RWPE2 (cell line): ENCODE data around the gene MUSTN1.

ENCODE experiments used
- ATAC-seq: fragments of 200-7000 bp; cut with Tn5 transposase; 3 replicates; pipeline ENCODE4 v1.9.1; 2021; ENCODE audit warnings: low read depth
- DNase-seq: peaks from one replicate; pipeline ENCODE4 v3.0.0-alpha.2; 2020; ENCODE audit warnings: low spot score
- H3K27ac ChIP-seq: fragments of 450-650 bp; 2 replicates; pipeline ENCODE4 v1.5.1; 2017; ENCODE audit warnings: mild to moderate bottlenecking; ENCODE audit not compliant: poor library complexity, severe bottlenecking
- H3K27me3 ChIP-seq: fragments of 250-450 bp; sonication (Bioruptor Pico); 2 replicates; pipeline ENCODE4 v1.5.1; 2021; ENCODE audit warnings: mild to moderate bottlenecking, moderate library complexity; ENCODE audit not compliant: insufficient read depth, poor library complexity, severe bottlenecking
- H3K36me3 ChIP-seq: fragments of 250-450 bp; sonication (Bioruptor Pico); 2 replicates; pipeline ENCODE4 v1.5.1; 2020; ENCODE audit warnings: low read depth, mild to moderate bottlenecking, moderate library complexity
- H3K4me1 ChIP-seq: fragments of 250-450 bp; sonication (Bioruptor Pico); 2 replicates; pipeline ENCODE4 v1.5.1; 2021; ENCODE audit warnings: mild to moderate bottlenecking, moderate library complexity; ENCODE audit not compliant: insufficient read depth, poor library complexity, severe bottlenecking
- H3K4me3 ChIP-seq: fragments of 250-450 bp; sonication (Bioruptor Pico); 2 replicates; pipeline ENCODE4 v1.5.1; 2021; ENCODE audit warnings: mild to moderate bottlenecking, moderate library complexity; ENCODE audit not compliant: severe bottlenecking
- H3K9me3 ChIP-seq: fragments of 250-450 bp; sonication (Bioruptor Pico); 2 replicates; pipeline ENCODE4 v1.5.1; 2021; ENCODE audit warnings: mild to moderate bottlenecking, moderate library complexity; ENCODE audit not compliant: severe bottlenecking
- CTCF ChIP-seq: fragments of 450-650 bp; IDR thresholded peaks from one replicate; pipeline ENCODE4 v1.5.1; 2017; ENCODE audit warnings: mild to moderate bottlenecking, moderate library complexity; ENCODE audit not compliant: poor library complexity, severe bottlenecking

Gene MUSTN1

GRCh38 chr3:52841981-52842340 is 7.1 kb upstream of the MUSTN1 start:
- H3K4me1 ChIP-seq, result no peaks in the 10 kb centered on the region
- ATAC-seq, result no peak
- no peak overlapping the region for H3K27ac ChIP-seq
- no peak for TF ChIP-seq CTCF
- H3K36me3 ChIP-seq, result no peaks in the 10 kb centered on the region
- H3K4me3 ChIP-seq, result no peak overlapping the region
- H3K9me3 ChIP-seq, result no peaks in the 10 kb centered on the region
- no peaks in the 10 kb centered on the region for H3K27me3 ChIP-seq
- DNase-seq, result no peak

- Histone ChIP-seq H3K27ac (no peak overlapping the region), H3K4me1 (no peaks in the 10 kb centered on the region)
Observed at GRCh38 chr3:52841211-52841980, 6.6 kb upstream of the MUSTN1 start.

DNA sequence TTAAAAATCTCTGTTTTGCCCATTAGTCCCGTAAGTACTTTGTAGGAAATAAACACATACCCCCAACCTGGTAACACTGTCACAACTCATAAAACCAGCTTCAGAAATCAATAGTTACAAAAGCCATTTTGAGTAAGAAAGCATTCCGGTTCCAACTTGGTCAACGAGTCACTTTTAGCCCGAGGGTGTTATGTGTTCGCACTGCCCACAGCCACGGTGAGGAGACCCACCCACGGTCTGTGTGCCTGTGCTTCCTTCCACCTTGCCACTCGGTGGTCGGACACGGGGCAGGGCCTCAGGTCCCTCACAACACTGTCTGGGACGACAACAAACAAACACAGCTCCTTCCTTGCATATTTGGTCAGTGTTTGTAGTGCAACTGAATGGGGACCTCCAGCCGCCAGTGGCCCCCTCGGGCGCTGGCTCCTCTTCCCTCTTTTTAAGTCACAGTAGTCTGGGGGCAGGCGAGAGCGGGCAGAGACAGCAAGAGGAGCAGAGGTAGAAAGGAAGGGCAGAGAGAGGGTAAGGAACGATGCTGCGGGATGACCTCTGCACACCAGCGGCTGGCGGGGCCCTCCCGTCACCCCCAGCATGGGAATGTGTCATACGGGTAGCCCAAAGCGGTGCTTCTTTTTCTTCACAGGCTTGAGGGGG is 5.2 kb upstream of the MUSTN1 start:
- no peak for TF ChIP-seq CTCF
- no peak overlapping the region for H3K27ac ChIP-seq
- ATAC-seq (no peak), DNase-seq (no peak)
- H3K4me1 ChIP-seq, result no peaks in the 10 kb centered on the region
- no peaks in the 10 kb centered on the region for H3K27me3 ChIP-seq
- no peaks in the 10 kb centered on the region for H3K36me3 ChIP-seq
- no peak overlapping the region for H3K4me3 ChIP-seq
- H3K9me3 ChIP-seq, result no peaks in the 10 kb centered on the region

More at GRCh38 chr3:52841211-52841980, 6.6 kb upstream of the MUSTN1 start:
- no peak for TF ChIP-seq CTCF
- no peaks in the 10 kb centered on the region for H3K36me3 ChIP-seq
- no peak overlapping the region for H3K4me3 ChIP-seq
- no peak for ATAC-seq
- no peaks in the 10 kb centered on the region for H3K27me3 ChIP-seq
- H3K9me3 ChIP-seq, result no peaks in the 10 kb centered on the region
- no peak for DNase-seq

- Histone ChIP-seq H3K4me1 (no peaks in the 10 kb centered on the region), H3K36me3 (no peaks in the 10 kb centered on the region), H3K4me3 (no peak overlapping the region), H3K27me3 (no peaks in the 10 kb centered on the region), H3K9me3 (no peaks in the 10 kb centered on the region), H3K27ac (no peak overlapping the region)
- no peak for TF ChIP-seq CTCF
- ATAC-seq (no peak), DNase-seq (no peak)
Observed at GRCh38 chr3:52839268-52839575, 4.4 kb upstream of the MUSTN1 start.
